Right atrium auricular region (tissue), 2 donors: Measurements from ENCODE around the gene SMC5. TPM values are rescaled to one million over a fixed set of nuclear protein-coding genes. Genes with fewer than 3 reads are reported as not detected.

Experiments
- DNase-seq: peaks from one replicate; pipeline ENCODE4 v3.0.0-alpha.2; 2019; ENCODE audit warnings: low spot score
- H3K27ac ChIP-seq, 2 donors: fragments of 200-600 bp; sonication (generic); 1 replicate in 1 of 2; 2 replicates in 1 of 2; pipeline ENCODE4 v1.5.1; 2016 to 2019
- H3K27me3 ChIP-seq, 2 donors: fragments of 200-600 bp; sonication (generic); one replicate each; pipeline versions ENCODE4 v1.5.1 to v1.6.0; 2017 to 2019
- H3K36me3 ChIP-seq: fragments of 200-600 bp; sonication (generic); one replicate; pipeline ENCODE4 v1.5.1; 2016
- H3K4me1 ChIP-seq, 2 donors: fragments of 200-600 bp; sonication (generic); one replicate each; pipeline versions ENCODE4 v1.5.1 to v1.6.0; 2017 to 2019
- H3K4me3 ChIP-seq, 2 donors: fragments of 200-600 bp; sonication (generic); 1 replicate in 1 of 2; 2 replicates in 1 of 2; pipeline ENCODE4 v1.5.1; 2017 to 2019; ENCODE audit warnings: mild to moderate bottlenecking in 1 of 2, moderate library complexity in 1 of 2
- H3K9me3 ChIP-seq, 2 donors: fragments of 200-600 bp; sonication (generic); one replicate each; pipeline ENCODE4 v1.5.1; 2019
- CTCF ChIP-seq, 2 donors: fragments of 200-600 bp; sonication (generic); IDR thresholded peaks; one replicate each; pipeline ENCODE4 v1.5.1; 2019; ENCODE audit warnings: antibody characterized with exemption in 2 of 2
- total RNA-seq, 2 donors: library from RNA; depleted of rRNA; stranded (reverse); fragments of >200 nt; gene quantifications; one replicate each; pipeline ENCODE4 v1.1.0, GENCODE V29; 2016

The SMC5 gene
- total RNA-seq, 2 donors from 2014 or later = 11.4 to 15.0 TPM

GRCh38 chr9:70260007-70260443 lies 1.2 kb downstream of the SMC5 start:
- Histone ChIP-seq H3K27me3 (no peaks in the 10 kb centered on the region), H3K4me1 (peaks cover 0 to 61% of the 10 kb centered on the region in 2 donors), H3K4me3 (peak overlapping the region; percentile 76 to 84), H3K9me3 (no peaks in the 10 kb centered on the region), H3K27ac (peak overlapping the region in 1 of 2 donors; percentile 98), H3K36me3 (peaks cover 10% of the 10 kb centered on the region)
- no peak for TF ChIP-seq CTCF (IDR thresholded peaks at IDR 0.05)
- DNase-seq = no peak

GRCh38 chr9:70260606-70261005 lies 1.8 kb downstream of the SMC5 start:
- Histone ChIP-seq H3K27ac (no peak overlapping the region), H3K9me3 (no peaks in the 10 kb centered on the region), H3K4me1 (peaks cover 0 to 61% of the 10 kb centered on the region in 2 donors), H3K27me3 (no peaks in the 10 kb centered on the region), H3K4me3 (no peak overlapping the region), H3K36me3 (peaks cover 15% of the 10 kb centered on the region)
- no peak for DNase-seq
- no peak for TF ChIP-seq CTCF (IDR thresholded peaks at IDR 0.05)

- Histone ChIP-seq H3K9me3 (no peaks in the 10 kb centered on the region), H3K4me3 (no peak overlapping the region), H3K4me1 (peaks cover 0 to 61% of the 10 kb centered on the region in 2 donors), H3K27me3 (no peaks in the 10 kb centered on the region), H3K27ac (peak overlapping the region in 1 of 2 donors; percentile 31), H3K36me3 (peaks cover 19% of the 10 kb centered on the region)
- DNase-seq = no peak
- no peak for TF ChIP-seq CTCF (IDR thresholded peaks at IDR 0.05)
Measured at GRCh38 chr9:70261131-70261870, 2.5 kb downstream of the SMC5 start.

GRCh38 chr9:70262366-70262765 lies 3.6 kb downstream of the SMC5 start:
- no peak for DNase-seq
- Histone ChIP-seq H3K27ac (no peak overlapping the region), H3K36me3 (peaks cover 19% of the 10 kb centered on the region), H3K4me1 (peaks cover 0 to 53% of the 10 kb centered on the region in 2 donors), H3K27me3 (no peaks in the 10 kb centered on the region), H3K4me3 (no peak overlapping the region), H3K9me3 (no peaks in the 10 kb centered on the region)
- TF ChIP-seq CTCF (IDR thresholded peaks at IDR 0.05) = no peak

- TF ChIP-seq CTCF (IDR thresholded peaks at IDR 0.05) = no peak
- Histone ChIP-seq H3K36me3 (peaks cover 19% of the 10 kb centered on the region), H3K27ac (peak overlapping the region; percentile 26 to 61), H3K27me3 (no peaks in the 10 kb centered on the region), H3K4me1 (peaks cover 0 to 47% of the 10 kb centered on the region in 2 donors), H3K4me3 (no peak overlapping the region), H3K9me3 (no peaks in the 10 kb centered on the region)
- DNase-seq = no peak
Measured at GRCh38 chr9:70262948-70263347, 4.2 kb downstream of the SMC5 start.
